IMR-90 (cell line): Measurements from ENCODE around the gene PDE11A. TPM values are rescaled to one million over a fixed set of nuclear protein-coding genes. Genes with fewer than 3 reads are reported as not detected.

Source experiments
- ATAC-seq: fragments of 200-7000 bp; cut with Tn5 transposase; 2 replicates; pipeline ENCODE4 v1.9.1; 2020; ENCODE audit warnings: low read depth, mild to moderate bottlenecking, moderate library complexity
- BruUV-seq: library from RNA; stranded (reverse); fragments of 400-500 nt; replicated peaks from 2 replicates; lab custom pipeline; 2021; lab: Mats Ljungman, UMichigan
- CTCF ChIA-PET: fragments of 300-600 bp; formaldehyde crosslinking; extraction: SDS; loops from one replicate; lab custom pipeline; 2021; ENCODE audit warnings: antibody characterized with exemption; lab: Yijun Ruan, JAX
- POLR2A ChIA-PET: fragments of 300-600 bp; sonication (Branson Sonifier 250); formaldehyde crosslinking; loops from one replicate; lab custom pipeline; 2022; ENCODE audit warnings: antibody characterized with exemption; ENCODE audit not compliant: unreplicated experiment; lab: Charles Lee
- DNase-seq: peaks from one replicate; pipeline ENCODE4 v3.0.0; 2013
- H2AFZ ChIP-seq: replicated peaks from 2 replicates; pipeline ENCODE3; 2013; ENCODE audit warnings: low read length, mild to moderate bottlenecking; ENCODE audit not compliant: poor library complexity
- H2AK5ac ChIP-seq: 2 replicates; pipeline ENCODE4 v1.6.1; 2013; ENCODE audit warnings: low read depth, low read length, inconsistent platforms
- H2AK9ac ChIP-seq: replicated peaks from 2 replicates; pipeline ENCODE3; 2013; ENCODE audit warnings: mild to moderate bottlenecking, low read depth, low read length, moderate library complexity; ENCODE audit not compliant: poor library complexity
- H2BK120ac ChIP-seq: 2 replicates; pipeline ENCODE4 v1.6.1; 2013; ENCODE audit warnings: low read depth, low read length, inconsistent platforms
- H2BK15ac ChIP-seq: 3 replicates; pipeline ENCODE4 v1.6.1; 2013; ENCODE audit warnings: low read depth, low read length, inconsistent platforms
- H2BK20ac ChIP-seq: 2 replicates; pipeline ENCODE4 v1.6.1; 2013; ENCODE audit warnings: low read depth, mild to moderate bottlenecking, inconsistent platforms, low read length, moderate library complexity
- H2BK5ac ChIP-seq: 2 replicates; pipeline ENCODE4 v1.6.1; 2013; ENCODE audit warnings: mild to moderate bottlenecking, low read depth, low read length, inconsistent platforms; ENCODE audit not compliant: poor library complexity, severe bottlenecking
- H3K14ac ChIP-seq: replicated peaks from 2 replicates; pipeline ENCODE4 v1.6.1; 2013; ENCODE audit warnings: low read depth, low read length, inconsistent platforms
- H3K18ac ChIP-seq: 2 replicates; pipeline ENCODE4 v1.6.1; 2013; ENCODE audit warnings: low read depth, low read length, control low read depth
- H3K23ac ChIP-seq: 2 replicates; pipeline ENCODE4 v1.6.1; 2013; ENCODE audit warnings: low read depth, low read length, inconsistent platforms
- H3K27ac ChIP-seq: 2 replicates; pipeline ENCODE4 v1.5.1; 2013; ENCODE audit warnings: mild to moderate bottlenecking, control low read depth, low read length; ENCODE audit not compliant: insufficient read depth
- H3K27me3 ChIP-seq: 2 replicates; pipeline ENCODE4 v1.6.1; 2013; ENCODE audit warnings: low read length; ENCODE audit not compliant: control insufficient read depth, insufficient read depth
- H3K36me3 ChIP-seq: 2 replicates; pipeline ENCODE4 v1.6.1; 2013; ENCODE audit warnings: low read length, mixed read lengths; ENCODE audit not compliant: control insufficient read depth, insufficient read depth
- H3K4ac ChIP-seq: 2 replicates; pipeline ENCODE4 v1.6.1; 2013; ENCODE audit warnings: low read depth, low read length, inconsistent platforms
- H3K4me1 ChIP-seq: 2 replicates; pipeline ENCODE4 v1.6.1; 2013; ENCODE audit warnings: low read length, mixed read lengths; ENCODE audit not compliant: control insufficient read depth, insufficient read depth
- H3K4me2 ChIP-seq: 2 replicates; pipeline ENCODE4 v1.6.1; 2013; ENCODE audit warnings: low read depth, mild to moderate bottlenecking, control low read depth, low read length, moderate library complexity
- H3K4me3 ChIP-seq: 2 replicates; pipeline ENCODE4 v1.5.1; 2013; ENCODE audit warnings: low read depth, mild to moderate bottlenecking, control low read depth, low read length, moderate library complexity; ENCODE audit not compliant: insufficient read depth
- H3K56ac ChIP-seq: 2 replicates; pipeline ENCODE4 v1.6.1; 2013; ENCODE audit warnings: low read length, inconsistent platforms; ENCODE audit not compliant: insufficient read depth; ENCODE audit errors: extremely low read depth
- H3K79me1 ChIP-seq, 2 experiments: 2 replicates each; pipeline ENCODE4 v1.6.1; 2013; ENCODE audit warnings: low read length in 2 of 2, inconsistent platforms in 1 of 2, low read depth in 1 of 2
- H3K9ac ChIP-seq: 2 replicates; pipeline ENCODE4 v1.6.1; 2013; ENCODE audit warnings: low read depth, low read length, control low read depth
- H3K9me1 ChIP-seq: 2 replicates; pipeline ENCODE4 v1.6.1; 2013; ENCODE audit warnings: low read length, inconsistent platforms; ENCODE audit not compliant: insufficient read depth
- H3K9me3 ChIP-seq: 2 replicates; pipeline ENCODE4 v1.6.1; 2013; ENCODE audit warnings: low read length; ENCODE audit not compliant: control insufficient read depth, insufficient read depth
- H4K20me1 ChIP-seq: 2 replicates; pipeline ENCODE4 v1.6.1; 2013; ENCODE audit warnings: low read length, inconsistent platforms; ENCODE audit not compliant: insufficient read depth
- H4K5ac ChIP-seq: 2 replicates; pipeline ENCODE4 v1.6.1; 2013; ENCODE audit warnings: mild to moderate bottlenecking, low read depth, low read length, control low read depth
- H4K8ac ChIP-seq, 2 experiments: 2 replicates each; pipeline ENCODE4 v1.6.1; 2013; ENCODE audit warnings: low read depth in 2 of 2, low read length in 2 of 2, control low read depth in 1 of 2, inconsistent platforms in 1 of 2
- H4K91ac ChIP-seq: 2 replicates; pipeline ENCODE4 v1.6.1; 2013; ENCODE audit warnings: low read depth, low read length, inconsistent platforms; ENCODE audit not compliant: insufficient read depth
- CEBPB ChIP-seq: IDR thresholded peaks from 2 replicates; pipeline ENCODE4 v1.6.1; 2012; ENCODE audit warnings: low read depth, low read length, improper control_type of control experiment
- MAZ ChIP-seq: IDR thresholded peaks from 2 replicates; pipeline ENCODE4 v1.6.1; 2012; ENCODE audit warnings: low read depth, mild to moderate bottlenecking, low read length, improper control_type of control experiment, moderate library complexity, borderline replicate concordance
- MXI1 ChIP-seq: IDR thresholded peaks from 2 replicates; pipeline ENCODE4 v1.6.1; 2012; ENCODE audit warnings: low read depth, mild to moderate bottlenecking, low read length, moderate library complexity, borderline replicate concordance
- RFX5 ChIP-seq: IDR thresholded peaks from 2 replicates; pipeline ENCODE4 v1.8.0; 2012; ENCODE audit warnings: low read depth, mild to moderate bottlenecking, low read length, moderate library complexity
- WGBS, 2 experiments: methylation state at CpG; one replicate each; pipeline versions ENCODE4 v1.1.5 to v1.1.7; 2013; ENCODE audit warnings: missing lambda C conversion rate in 2 of 2; ENCODE audit not compliant: insufficient read length in 1 of 2; ENCODE audit errors: extremely low coverage in 2 of 2; 5-methylcytosine and 5-hydroxymethylcytosine counted together
- dilution Hi-C: fragments of 300-500 bp; cut with HindIII; formaldehyde crosslinking; loops from one replicate; pipeline ENCODE4 v1.14.3; 2018; ENCODE audit warnings: low sequenced_read_pairs; ENCODE audit not compliant: unreplicated experiment
- in situ Hi-C: fragments of 300-500 bp; cut with MboI; formaldehyde crosslinking; loops from 3 replicates; pipeline ENCODE4 v1.14.3; 2019; ENCODE audit warnings: low sequenced_read_pairs, inconsistent platforms, mixed read lengths
- intact Hi-C: fragments of 100-400 bp; cut with micrococcal nuclease; formaldehyde crosslinking; loops from 2 replicates; pipeline ENCODE4 v1.10.0; 2022
- polyA plus RNA-seq, 3 experiments: library from polyadenylated mRNA; depleted of rRNA; stranded (reverse); fragments of >200 nt; gene quantifications; 2 replicates each; pipeline ENCODE4 v1.2.3, GENCODE V29; 2012; ENCODE audit warnings: low replicate concordance in 1 of 3
- total RNA-seq: library from RNA; depleted of rRNA; stranded (reverse); fragments of >200 nt; gene quantifications from 2 replicates; pipeline ENCODE4 v1.2.3, GENCODE V29; 2012

The PDE11A gene
- total and polyA plus RNA-seq, 2 of the 4 experiments (the other 2 are of a cell fraction), result 0.21 to 0.72 TPM

GRCh38 chr2:177698281-177698680 lies 374.3 kb downstream of the PDE11A start:
- Histone ChIP-seq H2BK15ac (no peak overlapping the region), H2BK5ac (no peak overlapping the region), H4K20me1 (no peaks in the 10 kb centered on the region), H4K91ac (no peak overlapping the region), H3K4ac (no peak overlapping the region), H3K36me3 (no peaks in the 10 kb centered on the region), H3K18ac (no peak overlapping the region), H3K27me3 (peaks cover 3% of the 10 kb centered on the region; the same call in 1 of the 2 replicates), H3K79me1 (no peaks in the 10 kb centered on the region), H3K9me3 (no peaks in the 10 kb centered on the region), H2BK20ac (no peak overlapping the region), H3K56ac (no peak overlapping the region), H3K23ac (no peak overlapping the region), H3K4me1 (no peaks in the 10 kb centered on the region), H3K27ac (no peak overlapping the region), H2AFZ (no peak overlapping the region), H4K8ac (no peak overlapping the region), H2AK5ac (no peak overlapping the region), H3K14ac (no peak overlapping the region), H3K9me1 (no peaks in the 10 kb centered on the region), H2BK120ac (no peak overlapping the region), H3K4me2 (no peak overlapping the region), H4K5ac (no peak overlapping the region), H3K4me3 (no peak overlapping the region), H3K9ac (no peak overlapping the region), H2AK9ac (no peak overlapping the region)
- dilution Hi-C loops, result no loop called here
- ChIA-PET CTCF (no interaction called here), POLR2A (no interaction called here)
- ATAC-seq (no peak), DNase-seq (no peak)
- WGBS, 2 experiments, result 60% methylated on average over 1 of the region's 3 CpGs; no CpG with 5 or more reads in 1 of the 2 experiments
- no TSS peak for BruUV-seq
- in situ Hi-C loops, result no loop called here
- intact Hi-C loops, result loop anchor here (1.0 kb wide), 1 partner anchor 26 kb away; no protein-coding TSS in a partner anchor
- TF ChIP-seq RFX5 (no peak), MAZ (no peak), MXI1 (no peak), CEBPB (no peak)
